ENCODE measurements around the gene BCAP29.

The BCAP29 gene

GRCh38 chr7:107582875-107583274 is 2.8 kb downstream of the BCAP29 start:
- DNase-seq (ENCODE audit: low read depth), result no peak

GRCh38 chr7:107584716-107585115 is 4.7 kb downstream of the BCAP29 start:
- no peak for DNase-seq (ENCODE audit: low read depth)

- no peak for DNase-seq (ENCODE audit: low read depth)
These were observed 8.6 kb downstream of the BCAP29 start for GRCh38 chr7:107588529-107589130.

- no peak for DNase-seq (ENCODE audit: low read depth)
These were observed 11.4 kb downstream of the BCAP29 start for GRCh38 chr7:107591421-107591820.

GRCh38 chr7:107592361-107593024 is 12.4 kb downstream of the BCAP29 start:
- DNase-seq (ENCODE audit: low read depth), result peak; percentile 82

GRCh38 chr7:107593025-107593410 is 13.0 kb downstream of the BCAP29 start:
- DNase-seq (ENCODE audit: low read depth), result no peak

GRCh38 chr7:107594961-107595737 is 15.1 kb downstream of the BCAP29 start:
- DNase-seq (ENCODE audit: low read depth), result peak; percentile 55

GRCh38 chr7:107596881-107597581 is 17.0 kb downstream of the BCAP29 start:
- DNase-seq (ENCODE audit: low read depth), result no peak

GRCh38 chr7:107597582-107597916 is 17.5 kb downstream of the BCAP29 start:
- DNase-seq (ENCODE audit: low read depth), result no peak

GRCh38 chr7:107597953-107598352 is 17.9 kb downstream of the BCAP29 start:
- DNase-seq (ENCODE audit: low read depth), result no peak

GRCh38 chr7:107599262-107599661 is 19.2 kb downstream of the BCAP29 start:
- no peak for DNase-seq (ENCODE audit: low read depth)

- no peak for DNase-seq (ENCODE audit: low read depth)
These were observed 20.8 kb downstream of the BCAP29 start for GRCh38 chr7:107600816-107601215.

GRCh38 chr7:107605218-107605815 is 25.3 kb downstream of the BCAP29 start:
- no peak for DNase-seq (ENCODE audit: low read depth)

- no peak for DNase-seq (ENCODE audit: low read depth)
These were observed 26.3 kb downstream of the BCAP29 start for GRCh38 chr7:107606303-107606702.

- DNase-seq (ENCODE audit: low read depth), result no peak
These were observed 29.8 kb downstream of the BCAP29 start for GRCh38 chr7:107609811-107610261.

- no peak for DNase-seq (ENCODE audit: low read depth)
These were observed 30.3 kb downstream of the BCAP29 start for GRCh38 chr7:107610323-107610722.

- no peak for DNase-seq (ENCODE audit: low read depth)
These were observed 33.4 kb downstream of the BCAP29 start for GRCh38 chr7:107613439-107613838.

- DNase-seq (ENCODE audit: low read depth), result no peak
These were observed 33.9 kb downstream of the BCAP29 start for GRCh38 chr7:107613948-107614347.

GRCh38 chr7:107614425-107614824 is 34.4 kb downstream of the BCAP29 start:
- DNase-seq (ENCODE audit: low read depth), result peak; percentile 24

- DNase-seq (ENCODE audit: low read depth), result no peak
These were observed 36.0 kb downstream of the BCAP29 start for GRCh38 chr7:107615910-107616680.

GRCh38 chr7:107622429-107622828 is 42.4 kb downstream of the BCAP29 start:
- DNase-seq (ENCODE audit: low read depth), result no peak

Data from fibroblast of the conjunctiva (primary cell).